SU-DHL-6 (cell line): ENCODE data around the gene IL1RL2.

ENCODE experiments used
- CTCF ChIP-seq: fragments of 200-600 bp; sonication (generic); IDR thresholded peaks from one replicate; pipeline ENCODE4 v1.5.1; 2017; ENCODE audit warnings: antibody characterized with exemption, mild to moderate bottlenecking, low read length, moderate library complexity; ENCODE audit not compliant: insufficient read depth, poor library complexity, severe bottlenecking
- EZH2phosphoT487 ChIP-seq: fragments of 200-600 bp; sonication (generic), shearing (Covaris generic); conservative IDR thresholded peaks from 2 replicates; pipeline ENCODE4 v1.6.1; 2018; ENCODE audit warnings: mild to moderate bottlenecking, antibody characterized with exemption, low read length, moderate library complexity, mixed read lengths

DNA sequence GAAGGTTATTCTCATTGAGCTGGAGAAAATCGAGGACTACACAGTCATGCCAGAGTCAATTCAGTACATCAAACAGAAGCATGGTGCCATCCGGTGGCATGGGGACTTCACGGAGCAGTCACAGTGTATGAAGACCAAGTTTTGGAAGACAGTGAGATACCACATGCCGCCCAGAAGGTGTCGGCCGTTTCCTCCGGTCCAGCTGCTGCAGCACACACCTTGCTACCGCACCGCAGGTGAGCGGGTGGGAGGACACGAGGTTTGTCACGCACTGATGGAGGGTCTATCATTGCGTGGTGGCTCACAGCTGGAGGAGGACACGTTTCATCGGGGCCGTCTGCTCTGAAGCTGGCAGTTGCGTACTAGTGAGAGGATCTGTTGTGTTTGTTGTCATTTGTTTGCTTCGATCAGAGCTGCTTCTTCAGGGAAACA lies 48.2 kb downstream of the IL1RL2 start:
- TF ChIP-seq CTCF (no peak), EZH2phosphoT487 (no peak)
